Activated T-cell treated with anti-CD3 and anti-CD28 coated beads, Interleukin-2, amount 50 U/mL, for 72 hours (primary cell): Measurements from ENCODE around the gene USP2. TPM values are rescaled to one million over a fixed set of nuclear protein-coding genes. Genes with fewer than 3 reads are reported as not detected.

Source experiments
- ATAC-seq, 2 donors: fragments of 150-1000 bp; cut with Tn5 transposase; replicated peaks in 1 of 2; 2 replicates each; pipeline ENCODE4 v1.10.0; 2021; ENCODE audit warnings: moderate library complexity in 2 of 2, mild to moderate bottlenecking in 1 of 2
- DNase-seq, 2 donors: peaks; one replicate each; pipeline ENCODE4 v3.0.0; 2021 to 2022; ENCODE audit warnings: mixed read lengths in 1 of 2
- H3K27ac Mint-ChIP-seq: one replicate; pipeline ENCODE4 v1.8.0; 2022; ENCODE audit warnings: mild to moderate bottlenecking, moderate library complexity, mixed read lengths
- H3K27me3 Mint-ChIP-seq: one replicate; pipeline ENCODE4 v1.8.0; 2022; ENCODE audit warnings: low read depth, mixed read lengths
- H3K36me3 Mint-ChIP-seq, 2 donors: one replicate each; pipeline ENCODE4 v1.8.0; 2022; ENCODE audit warnings: mixed read lengths in 2 of 2, mild to moderate bottlenecking in 1 of 2; ENCODE audit not compliant: insufficient read depth in 2 of 2
- H3K4me1 Mint-ChIP-seq: one replicate; pipeline ENCODE4 v1.8.0; 2022; ENCODE audit warnings: low read depth, mixed read lengths
- H3K4me3 Mint-ChIP-seq, 2 donors: one replicate each; pipeline ENCODE4 v1.8.0; 2022; ENCODE audit warnings: mild to moderate bottlenecking in 2 of 2, mixed read lengths in 2 of 2, moderate library complexity in 2 of 2
- H3K9me3 Mint-ChIP-seq, 2 donors: one replicate each; pipeline ENCODE4 v1.8.0; 2022; ENCODE audit warnings: mixed read lengths in 2 of 2
- total RNA-seq, 2 donors: library from RNA; stranded (reverse); gene quantifications; one replicate each; pipeline ENCODE4 v1.2.3, GENCODE V29; 2022

USP2 gene
- total RNA-seq, 2 donors from 2014 or later, result 0.91 to 3.0 TPM

DNA sequence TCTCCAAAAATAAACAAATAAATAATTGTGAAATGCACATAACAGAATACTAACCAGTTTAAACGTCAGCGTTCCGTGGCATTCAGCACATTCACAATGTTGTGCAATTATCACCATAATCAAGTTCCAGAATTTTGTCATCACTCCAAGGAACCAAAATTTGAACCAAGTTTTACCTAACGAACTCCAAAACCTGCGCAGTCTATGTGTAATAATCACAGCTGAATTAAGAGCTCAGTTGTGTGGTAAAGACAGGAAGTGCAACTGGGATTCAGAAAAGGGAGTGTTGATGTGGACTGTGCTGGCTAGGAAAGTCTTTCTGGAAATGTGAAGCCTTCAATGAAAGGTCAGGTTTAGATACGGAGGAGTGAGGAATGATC is 59.1 kb downstream of the USP2 start:
- Mint-ChIP-seq H3K4me1 (peaks cover 33% of the 10 kb centered on the region), H3K4me3 (peak overlapping the region in 1 of 2 donors; percentile 89), H3K27ac (no peak overlapping the region), H3K9me3 (no peaks in the 10 kb centered on the region), H3K27me3 (peaks cover 8% of the 10 kb centered on the region), H3K36me3 (no peaks in the 10 kb centered on the region)
- DNase-seq (no peak), ATAC-seq (no peak)

DNA sequence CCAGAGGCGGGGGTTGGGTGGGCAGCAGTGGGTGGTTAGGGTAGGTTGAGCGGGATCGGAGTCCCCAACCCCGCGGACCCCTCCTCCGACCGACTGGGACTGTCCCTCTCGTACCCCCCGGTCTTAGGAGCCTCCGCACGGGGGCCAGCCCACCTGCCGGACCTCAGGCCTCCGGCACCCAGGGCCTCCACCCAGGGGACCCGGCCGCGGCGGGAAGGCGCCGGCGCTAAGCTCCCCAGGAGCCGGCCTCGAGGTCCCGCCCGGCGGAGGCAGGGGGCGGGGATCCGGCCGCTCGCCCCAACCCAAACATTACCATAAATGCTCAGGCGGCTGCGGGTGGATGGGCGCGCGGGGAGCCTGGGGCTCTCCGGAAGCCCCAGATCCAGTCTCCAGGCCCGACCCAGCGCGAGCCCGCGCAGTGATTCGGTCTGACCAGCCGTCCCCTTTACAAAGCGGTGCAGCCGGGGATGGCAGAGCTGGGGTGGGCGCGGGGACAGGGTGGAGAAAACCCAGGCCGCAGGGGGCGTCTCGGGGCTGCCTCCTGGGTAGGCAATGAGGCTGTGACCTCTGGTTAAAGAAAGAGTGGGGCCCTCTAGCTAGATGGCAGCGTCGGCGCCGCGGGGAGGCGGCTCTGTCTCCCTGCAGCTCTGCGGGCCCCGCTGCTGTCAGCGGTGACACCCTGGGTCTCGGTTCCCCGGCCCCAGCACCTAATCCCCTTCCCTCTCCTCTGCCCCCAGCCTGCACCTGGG is 60.5 kb downstream of the USP2 start:
- peak; percentile 72 to 79 for DNase-seq
- peak overlapping the region; percentile 81 for H3K27ac Mint-ChIP-seq
- ATAC-seq, result peak; percentile 75 to 77
- peaks cover 8% of the 10 kb centered on the region for H3K27me3 Mint-ChIP-seq
- no peaks in the 10 kb centered on the region for H3K36me3 Mint-ChIP-seq
- peaks cover 33% of the 10 kb centered on the region for H3K4me1 Mint-ChIP-seq
- peak overlapping the region; percentile 89 to 90 for H3K4me3 Mint-ChIP-seq
- H3K9me3 Mint-ChIP-seq, result no peaks in the 10 kb centered on the region

DNA sequence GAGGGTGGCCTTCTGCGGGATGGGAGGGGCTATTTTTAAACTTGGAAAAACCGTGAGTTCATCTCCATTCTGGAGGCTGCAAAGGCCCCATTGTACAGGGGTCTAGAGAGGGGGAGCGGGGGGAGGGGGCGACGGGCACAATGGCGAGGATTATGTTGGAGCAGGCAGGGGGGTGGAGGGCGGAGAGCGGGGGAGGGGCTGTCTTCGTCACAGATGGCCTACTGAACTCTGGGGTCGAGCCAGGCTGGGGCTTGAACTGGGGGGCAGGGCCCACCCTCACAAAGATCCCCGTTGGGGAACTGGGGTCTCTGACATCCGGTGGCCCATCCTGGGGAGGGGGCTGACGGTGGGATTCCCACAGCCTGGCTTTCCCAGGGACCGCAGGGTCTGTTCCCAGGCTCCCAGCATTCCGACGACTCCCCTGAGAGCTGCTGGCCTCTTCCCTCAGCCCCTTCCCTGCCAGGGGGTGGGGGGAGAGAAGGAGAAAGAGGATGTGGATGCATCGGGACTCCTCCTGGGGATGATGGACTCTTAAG is 61.2 kb downstream of the USP2 start:
- Mint-ChIP-seq H3K27me3 (peaks cover 8% of the 10 kb centered on the region), H3K4me3 (peak overlapping the region in 1 of 2 donors; percentile 75), H3K4me1 (peaks cover 33% of the 10 kb centered on the region), H3K9me3 (no peaks in the 10 kb centered on the region), H3K36me3 (no peaks in the 10 kb centered on the region), H3K27ac (no peak overlapping the region)
- no peak for DNase-seq
- ATAC-seq, result no peak

DNA sequence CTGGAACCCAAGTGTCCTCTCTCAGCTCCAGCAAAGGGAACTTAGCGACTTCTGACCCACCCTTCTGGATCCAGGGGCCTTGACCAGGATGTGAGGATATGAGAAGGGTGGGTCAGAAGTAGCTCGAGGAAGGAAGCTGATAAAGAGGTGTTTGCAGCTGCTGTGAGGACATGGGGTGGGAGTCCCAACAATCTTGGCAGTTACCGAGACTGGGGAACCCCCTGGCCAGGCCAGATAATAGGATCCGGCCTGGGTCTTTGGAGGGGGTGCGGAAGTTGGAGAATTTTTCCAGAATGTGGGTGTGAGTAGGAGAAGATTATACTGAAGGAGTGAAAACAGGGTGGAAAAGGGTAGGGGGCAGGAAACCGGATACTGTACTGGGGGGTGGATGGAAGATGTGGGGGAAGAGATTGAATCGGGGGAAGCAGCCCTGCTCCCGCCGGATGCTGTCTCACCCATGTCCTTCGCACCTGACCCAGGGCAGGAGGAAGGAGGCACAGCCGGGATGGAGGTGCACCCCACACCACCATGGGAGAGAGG is 61.7 kb downstream of the USP2 start:
- Mint-ChIP-seq H3K27ac (peak overlapping the region; percentile 62), H3K27me3 (peaks cover 8% of the 10 kb centered on the region), H3K4me1 (peaks cover 33% of the 10 kb centered on the region), H3K36me3 (no peaks in the 10 kb centered on the region), H3K9me3 (no peaks in the 10 kb centered on the region), H3K4me3 (peak overlapping the region; percentile 73 to 75)
- DNase-seq (no peak), ATAC-seq (no peak)

DNA sequence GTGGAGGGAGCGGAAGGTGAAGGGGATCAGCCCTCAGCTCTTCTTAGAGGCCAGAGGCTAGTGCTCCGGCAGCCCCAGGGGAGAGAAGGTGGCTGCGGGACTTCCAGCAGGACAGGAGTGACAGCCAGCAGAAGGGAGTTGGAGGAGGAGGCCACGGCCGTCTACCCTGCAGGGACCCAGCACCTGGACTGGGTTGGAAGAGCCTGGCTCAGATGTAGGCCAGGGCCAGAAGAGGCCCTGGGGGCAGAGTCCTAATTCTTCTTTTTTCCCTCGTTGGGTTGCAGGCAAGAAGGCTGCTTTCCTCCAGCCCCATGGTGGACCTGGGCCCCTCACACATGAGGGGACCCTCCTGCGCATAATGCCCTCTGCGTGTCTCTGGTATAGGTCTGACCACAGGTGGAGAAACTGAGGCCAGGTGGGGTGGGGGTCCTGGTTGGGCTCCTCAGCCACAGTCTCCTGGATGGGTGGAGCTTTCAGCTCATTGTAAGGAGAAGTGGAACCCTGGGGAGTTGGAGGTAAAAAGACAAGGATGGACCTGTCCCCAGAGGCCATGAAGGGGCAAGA is 62.3 kb downstream of the USP2 start:
- no peaks in the 10 kb centered on the region for H3K36me3 Mint-ChIP-seq
- H3K9me3 Mint-ChIP-seq, result no peaks in the 10 kb centered on the region
- H3K27ac Mint-ChIP-seq, result no peak overlapping the region
- H3K27me3 Mint-ChIP-seq, result peaks cover 8% of the 10 kb centered on the region
- H3K4me1 Mint-ChIP-seq, result peaks cover 33% of the 10 kb centered on the region
- H3K4me3 Mint-ChIP-seq, result peak overlapping the region; percentile 73 to 75
- ATAC-seq, result no peak
- DNase-seq, result no peak

DNA sequence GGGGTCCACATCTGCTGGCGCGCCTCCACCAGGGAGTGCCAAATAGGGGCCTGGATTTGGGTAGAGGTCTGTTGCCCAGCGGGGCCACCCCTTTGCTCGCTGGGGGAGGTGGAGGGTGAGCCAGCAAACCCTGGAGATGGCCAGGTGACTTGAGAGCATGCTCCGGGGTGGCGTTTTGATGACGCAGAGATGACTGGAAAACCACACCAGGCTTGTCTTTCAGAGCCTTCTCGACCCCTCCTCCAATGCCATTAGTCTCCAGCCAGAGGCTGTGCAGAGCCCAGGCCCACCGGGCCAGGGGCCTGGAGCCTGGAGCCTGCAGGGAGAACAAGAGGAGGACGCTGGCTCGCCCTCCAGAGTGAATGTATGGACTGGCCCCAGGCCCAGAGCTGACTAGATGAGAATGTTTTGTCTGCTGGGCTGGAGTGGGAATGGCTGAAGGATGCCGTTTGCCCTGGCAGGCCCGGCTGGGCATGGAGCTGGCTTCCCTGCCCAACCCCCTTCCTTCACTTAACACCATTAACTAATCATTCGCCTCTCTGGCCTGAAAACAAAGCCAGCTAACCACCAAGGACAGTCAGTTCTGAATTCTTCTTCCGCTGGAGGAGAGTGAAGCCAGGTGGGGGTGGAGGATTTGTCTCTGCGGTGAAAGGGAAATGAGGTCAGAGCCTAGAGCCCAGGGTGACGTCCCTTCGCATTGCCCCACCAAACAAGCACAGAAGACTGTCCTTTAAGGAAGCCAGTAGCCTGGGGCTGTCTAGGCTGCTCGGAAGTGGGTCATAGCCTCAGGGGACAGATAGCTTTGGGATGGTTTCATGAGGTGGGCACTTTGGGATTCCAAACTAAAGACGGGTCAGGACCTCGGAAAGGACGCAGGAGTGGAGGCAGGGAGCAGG is 63.0 kb downstream of the USP2 start:
- ATAC-seq, result peak in 1 of 2 donors; percentile 19
- no peaks in the 10 kb centered on the region for H3K9me3 Mint-ChIP-seq
- peaks cover 29% of the 10 kb centered on the region for H3K4me1 Mint-ChIP-seq

DNA sequence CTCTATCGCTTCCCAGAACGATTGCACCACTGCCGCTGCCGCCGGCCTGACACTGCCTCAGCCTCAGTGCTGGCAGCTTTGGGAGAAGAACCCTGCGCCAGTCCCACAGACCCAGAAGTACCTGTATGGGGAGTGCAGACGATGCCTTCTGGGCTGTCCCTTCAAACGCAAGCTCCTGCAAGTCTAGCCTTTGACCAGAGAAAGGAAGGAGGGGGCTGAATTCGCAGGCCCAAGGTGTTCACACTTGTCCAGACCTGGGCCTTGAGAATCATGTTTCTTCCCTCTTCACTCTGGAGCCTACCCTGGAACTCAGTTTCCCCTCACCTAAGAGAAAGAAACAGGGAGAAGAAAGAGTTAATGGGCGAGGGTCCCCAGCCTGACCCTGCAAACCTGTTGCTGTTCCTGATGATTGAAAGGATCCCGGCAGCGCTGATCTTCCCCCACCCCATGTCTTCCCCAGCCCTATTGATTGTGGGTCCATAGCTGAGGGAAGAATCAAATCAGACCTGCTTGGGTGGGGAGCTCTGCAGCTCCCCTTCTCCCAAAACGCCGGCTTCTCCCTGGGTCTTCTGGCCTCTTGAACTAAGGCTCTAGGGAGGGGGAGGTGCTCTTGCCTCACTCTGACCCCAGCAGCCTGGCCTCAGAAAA is 63.8 kb downstream of the USP2 start:
- ATAC-seq, result no peak
- H3K4me1 Mint-ChIP-seq, result peaks cover 26% of the 10 kb centered on the region

More for the DNA sequence above, 63.0 kb downstream of the USP2 start:
- Mint-ChIP-seq H3K4me3 (peak overlapping the region; percentile 62 to 69), H3K36me3 (no peaks in the 10 kb centered on the region), H3K27ac (no peak overlapping the region), H3K27me3 (peaks cover 8% of the 10 kb centered on the region)
- DNase-seq, result peak; percentile 43 to 51

DNA sequence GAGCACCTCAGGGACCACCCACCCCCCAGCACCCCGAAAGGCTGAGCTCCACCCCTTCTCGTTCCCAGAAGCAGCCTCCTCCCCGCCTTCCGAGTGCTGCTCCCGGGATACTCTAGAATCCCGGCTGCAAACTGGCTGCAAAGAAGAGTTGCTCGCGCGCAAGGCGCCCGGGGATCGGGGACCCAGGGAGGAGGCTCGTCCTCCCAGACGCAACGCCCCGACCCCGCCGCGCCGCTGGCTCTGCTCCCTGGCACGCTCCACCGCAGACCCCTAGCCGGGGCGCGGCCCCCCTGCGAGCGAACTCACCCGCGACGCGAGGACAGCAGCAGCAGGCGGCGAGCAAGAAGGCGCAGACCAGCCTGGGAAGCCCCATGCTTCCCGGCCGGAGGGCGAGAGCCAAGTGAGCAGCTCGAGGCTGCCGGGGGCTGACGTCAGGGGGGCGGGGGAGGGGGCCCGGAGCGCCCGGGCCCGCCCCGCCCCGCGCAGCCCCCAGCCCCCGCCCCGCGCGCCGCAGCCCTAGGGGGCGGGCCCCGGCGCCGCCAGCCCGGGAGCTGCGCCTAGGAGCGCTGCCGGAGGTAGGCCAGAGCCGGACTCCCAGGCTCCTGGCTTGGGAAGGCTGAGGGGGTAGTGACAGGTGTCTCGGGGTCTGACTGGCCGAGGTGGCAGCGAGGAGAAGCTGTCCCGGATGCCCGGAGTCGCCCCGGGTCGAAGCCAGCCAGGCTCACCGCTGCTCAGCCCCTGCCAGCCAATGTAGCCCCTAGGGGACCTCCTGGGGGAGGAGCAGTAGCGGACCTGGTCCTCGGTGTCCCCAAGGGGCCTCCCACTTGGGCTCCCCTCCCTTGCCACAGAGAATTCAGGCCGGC is 64.5 kb downstream of the USP2 start, which contains the start of gene MCAM:
Gene MCAM, minus strand, starts transcription at position 402 of the 863 bp plus-strand sequence. Its CDS starts 29 bp downstream, at position 373.
- peak in 1 of 2 donors; percentile 28 for DNase-seq
- peak within 1 kb of the TSS; percentile 79 to 84 for H3K4me3 Mint-ChIP-seq
- H3K27ac Mint-ChIP-seq, result no peak within 1 kb of the TSS

More for the DNA sequence above, 63.8 kb downstream of the USP2 start:
- DNase-seq, result no peak
- Mint-ChIP-seq H3K4me3 (peak overlapping the region; percentile 31 to 32), H3K9me3 (no peaks in the 10 kb centered on the region), H3K27me3 (peaks cover 8% of the 10 kb centered on the region), H3K27ac (no peak overlapping the region), H3K36me3 (no peaks in the 10 kb centered on the region)

DNA sequence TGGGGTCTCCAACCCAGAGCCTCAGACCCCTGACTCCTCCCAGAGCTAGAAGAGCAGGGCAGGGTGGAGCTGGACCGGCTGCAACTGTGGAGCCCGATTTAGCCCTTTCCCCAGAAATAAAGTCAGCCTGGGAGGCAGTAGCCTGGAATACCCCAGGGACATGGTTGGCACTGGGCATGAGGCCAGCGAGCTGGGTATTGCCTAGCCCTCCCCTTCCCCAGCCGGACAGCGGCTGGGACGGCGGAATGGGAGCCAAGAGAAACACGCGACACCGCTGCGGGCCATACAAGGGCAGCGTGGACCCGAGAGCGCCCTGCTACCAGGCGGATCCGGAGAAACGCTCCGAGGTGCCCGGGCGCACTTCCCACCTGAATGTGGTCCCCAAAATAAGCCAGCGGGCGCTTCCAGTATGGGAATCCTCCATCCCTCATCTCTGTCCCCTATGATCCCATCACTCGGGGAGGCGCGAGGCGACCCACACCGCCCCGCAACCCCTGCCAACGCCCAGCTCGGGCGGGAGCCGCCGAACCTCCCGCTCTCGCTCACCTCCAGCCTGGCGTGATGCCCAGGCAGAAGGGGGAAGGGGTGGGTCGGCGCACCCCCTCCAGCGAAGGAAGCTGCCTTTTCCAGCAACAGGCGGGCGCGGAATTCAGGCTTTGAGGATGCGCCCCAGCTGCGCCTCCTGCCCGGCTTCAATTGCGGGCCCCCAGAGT is 65.3 kb downstream of the USP2 start:
- Mint-ChIP-seq H3K4me1 (peaks cover 13% of the 10 kb centered on the region), H3K36me3 (peaks cover 0 to 2% of the 10 kb centered on the region in 2 donors), H3K9me3 (no peaks in the 10 kb centered on the region), H3K27ac (no peak overlapping the region), H3K27me3 (peaks cover 8% of the 10 kb centered on the region), H3K4me3 (peak overlapping the region; percentile 79 to 84)
- DNase-seq (peak in 1 of 2 donors; percentile 23), ATAC-seq (no peak)

More for the DNA sequence above, 64.5 kb downstream of the USP2 start, which contains the start of gene MCAM:
- peaks cover 20% of the 10 kb centered on the region for H3K4me1 Mint-ChIP-seq
- ATAC-seq, result no peak
- H3K27me3 Mint-ChIP-seq, result peaks cover 8% of the 10 kb centered on the region
- no peaks in the 10 kb centered on the region for H3K9me3 Mint-ChIP-seq
- H3K36me3 Mint-ChIP-seq, result no peaks in the 10 kb centered on the region

DNA sequence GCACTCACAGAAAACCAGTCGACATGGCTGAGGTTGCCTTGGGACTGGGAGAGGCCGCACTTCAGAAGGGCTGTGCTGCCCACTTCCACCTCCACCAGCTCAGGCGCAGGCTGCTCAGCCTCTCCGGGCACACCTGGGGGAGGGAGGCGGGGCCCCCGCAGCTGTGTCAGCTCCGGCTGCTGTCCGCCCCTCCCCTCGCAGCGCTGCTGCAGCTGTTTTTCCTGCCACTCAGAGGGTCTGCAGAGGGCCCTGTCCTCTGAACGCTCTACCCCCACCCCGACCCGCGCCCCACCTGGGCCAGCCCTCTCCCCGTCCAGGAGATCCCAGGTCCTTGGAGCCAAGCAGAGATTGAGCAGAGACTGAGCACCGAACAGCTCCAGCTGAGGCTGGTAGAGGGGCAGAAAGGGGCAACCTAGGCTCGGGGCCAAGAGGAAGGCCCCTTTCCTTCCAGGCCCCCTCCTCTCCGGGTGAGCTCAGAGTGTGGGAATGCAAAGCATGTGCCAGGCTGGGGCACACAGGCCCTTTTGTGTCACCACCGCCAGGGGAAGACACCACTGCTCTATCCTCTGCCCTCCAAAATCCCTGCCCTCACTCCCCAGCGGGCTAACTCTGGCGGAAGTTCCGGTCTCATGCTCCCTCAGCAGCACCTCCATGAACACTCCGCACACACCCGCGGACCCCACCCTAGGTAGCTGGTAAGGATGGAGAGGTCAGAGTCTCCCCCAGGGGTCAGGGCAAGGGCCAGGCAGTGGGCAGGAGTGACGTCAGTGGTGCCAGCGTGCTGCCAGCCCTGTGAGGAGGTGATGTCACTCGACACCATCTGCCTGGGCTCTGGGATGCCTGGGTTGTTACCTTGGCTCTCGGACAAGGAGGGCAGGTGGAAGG is 66.1 kb downstream of the USP2 start:
- peak overlapping the region; percentile 79 to 84 for H3K4me3 Mint-ChIP-seq
- peaks cover 13% of the 10 kb centered on the region for H3K4me1 Mint-ChIP-seq
- H3K9me3 Mint-ChIP-seq, result no peaks in the 10 kb centered on the region
- DNase-seq (peak; percentile 58 to 62), ATAC-seq (peak; percentile 65 to 66)
- peaks cover 0 to 2% of the 10 kb centered on the region in 2 donors for H3K36me3 Mint-ChIP-seq
- H3K27ac Mint-ChIP-seq, result no peak overlapping the region
- H3K27me3 Mint-ChIP-seq, result peaks cover 8% of the 10 kb centered on the region
